Measurements from ENCODE around the gene EGFLAM.

EGFLAM gene

DNA sequence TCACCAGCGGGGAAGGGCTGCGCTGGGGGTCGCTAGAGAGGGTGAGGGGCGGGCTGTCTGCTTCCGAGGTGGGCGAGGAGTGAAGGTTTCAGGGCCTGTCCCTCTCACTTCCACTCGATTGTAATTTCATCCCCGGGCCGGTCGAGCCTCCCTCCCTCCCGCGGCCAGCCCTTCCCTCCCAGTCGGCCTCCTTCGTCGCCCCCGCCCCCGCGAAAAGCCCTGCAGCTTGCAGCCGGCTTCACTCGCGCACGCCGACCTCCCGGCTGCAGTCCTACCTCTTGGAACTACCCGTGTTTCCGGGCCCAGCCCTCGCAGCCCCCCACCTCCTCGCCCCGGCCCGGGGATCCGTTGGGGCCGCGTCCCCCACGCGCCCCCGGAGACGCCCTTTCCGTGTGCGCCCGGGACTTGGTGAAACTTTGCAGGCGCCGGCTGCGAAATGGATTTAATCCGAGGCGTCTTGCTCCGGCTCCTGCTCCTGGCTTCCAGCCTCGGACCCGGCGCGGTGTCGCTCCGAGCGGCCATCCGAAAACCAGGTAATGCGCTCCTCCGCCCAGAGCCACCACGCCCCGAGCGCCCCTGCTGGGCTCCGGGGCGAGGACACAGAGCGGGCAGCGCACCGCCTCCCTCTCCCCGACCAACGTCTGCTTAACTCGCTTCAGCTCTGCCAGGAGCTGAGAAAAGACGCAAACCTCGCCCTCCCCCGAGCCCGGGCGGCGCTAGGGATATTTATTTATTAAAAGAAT is at the start of gene EGFLAM:
EGFLAM (plus strand) TSS at position 241 of the 743 bp plus-strand sequence; CDS start at position 437, 196 bp downstream.
- DNase-seq (ENCODE audit: low spot score) = no peak

DNA sequence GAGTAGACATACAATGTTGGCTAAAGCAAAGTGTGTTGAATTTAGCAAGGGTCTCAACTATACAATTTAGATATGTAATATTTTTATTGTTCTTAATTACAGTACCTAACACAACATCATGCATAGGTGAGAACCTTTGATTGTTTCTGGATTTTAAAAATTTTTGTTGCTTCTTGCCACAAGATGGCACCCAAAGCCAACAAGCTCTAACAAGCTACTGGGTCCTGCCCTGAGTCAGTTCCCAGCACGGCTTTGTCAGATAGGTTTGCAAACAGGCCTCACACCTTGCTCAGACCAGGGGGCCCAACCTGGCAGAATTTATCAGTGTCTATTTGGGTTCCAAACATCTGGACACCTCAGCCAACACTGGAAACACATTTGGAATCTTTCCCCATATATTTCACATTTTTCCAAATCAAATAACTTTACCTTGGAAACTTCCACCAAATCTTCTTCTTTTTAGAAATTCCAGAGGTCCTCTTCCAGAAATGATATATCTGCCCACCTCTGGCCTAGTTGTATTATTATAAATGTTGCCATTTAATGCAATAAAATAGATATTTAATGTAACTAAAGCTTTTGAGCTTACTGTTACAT is 49.5 kb upstream of the EGFLAM start:
- DNase-seq (ENCODE audit: low spot score) = peak; percentile 61

DNA sequence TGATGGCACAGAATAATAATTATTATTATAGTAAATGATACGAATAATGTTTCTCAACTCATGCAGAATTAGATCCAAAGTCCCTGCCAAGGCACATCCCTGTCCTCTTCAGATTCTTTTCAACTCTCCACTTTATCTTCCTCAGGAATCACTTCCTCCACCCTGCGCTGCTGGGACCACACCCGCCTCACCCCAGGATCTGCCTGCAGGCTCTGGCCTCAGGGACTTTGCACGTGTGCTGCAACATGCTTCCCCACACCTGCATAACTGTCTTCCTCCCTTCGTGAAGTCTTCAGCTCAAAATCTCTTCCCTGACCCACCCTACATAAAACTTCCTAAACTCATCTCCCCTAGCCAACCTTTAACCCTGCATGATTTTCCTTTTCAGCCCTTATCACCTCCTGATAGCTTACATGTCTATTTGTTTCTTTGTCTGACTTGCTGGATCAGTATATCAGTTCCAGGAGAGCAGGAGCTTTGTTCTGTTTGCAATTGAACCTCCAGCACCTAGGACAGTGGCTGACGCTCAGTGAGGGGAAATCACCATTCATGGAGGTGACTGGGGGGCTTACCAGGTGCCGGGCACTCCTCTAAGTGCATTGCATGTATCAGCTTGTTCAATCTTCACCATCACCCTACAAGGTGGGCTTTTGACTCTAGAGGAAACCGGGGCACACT is 47.5 kb upstream of the EGFLAM start:
- no peak for DNase-seq (ENCODE audit: low spot score)

GRCh38 chr5:38211354-38211710 is 47.0 kb upstream of the EGFLAM start:
- no peak for DNase-seq (ENCODE audit: low spot score)

GRCh38 chr5:38212307-38212706 is 46.1 kb upstream of the EGFLAM start:
- DNase-seq (ENCODE audit: low spot score) = no peak

- DNase-seq (ENCODE audit: low spot score) = no peak
Observed at GRCh38 chr5:38226091-38226490, 32.3 kb upstream of the EGFLAM start.

GRCh38 chr5:38228914-38229313 is 29.4 kb upstream of the EGFLAM start:
- no peak for DNase-seq (ENCODE audit: low spot score)

DNA sequence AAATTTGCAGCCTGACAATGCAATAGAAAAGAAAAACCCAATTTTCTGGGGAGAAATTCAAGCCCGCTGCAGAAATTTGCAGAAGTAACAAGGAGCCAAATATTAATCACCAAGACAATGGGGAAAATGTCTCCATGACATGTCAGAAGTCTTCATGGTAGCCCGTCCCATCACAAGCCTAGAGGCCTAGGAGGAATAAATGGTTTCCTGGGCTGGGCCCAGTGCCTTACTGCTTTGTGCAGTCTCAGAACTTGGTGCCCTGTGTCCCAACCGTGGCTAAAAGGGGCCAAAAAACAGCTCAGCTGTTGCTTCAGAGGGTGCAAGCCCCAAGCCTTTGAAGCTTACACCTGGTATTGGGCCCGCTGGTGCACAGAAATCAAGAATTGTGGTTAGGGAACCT is 23.6 kb upstream of the EGFLAM start:
- DNase-seq (ENCODE audit: low spot score) = no peak

DNA sequence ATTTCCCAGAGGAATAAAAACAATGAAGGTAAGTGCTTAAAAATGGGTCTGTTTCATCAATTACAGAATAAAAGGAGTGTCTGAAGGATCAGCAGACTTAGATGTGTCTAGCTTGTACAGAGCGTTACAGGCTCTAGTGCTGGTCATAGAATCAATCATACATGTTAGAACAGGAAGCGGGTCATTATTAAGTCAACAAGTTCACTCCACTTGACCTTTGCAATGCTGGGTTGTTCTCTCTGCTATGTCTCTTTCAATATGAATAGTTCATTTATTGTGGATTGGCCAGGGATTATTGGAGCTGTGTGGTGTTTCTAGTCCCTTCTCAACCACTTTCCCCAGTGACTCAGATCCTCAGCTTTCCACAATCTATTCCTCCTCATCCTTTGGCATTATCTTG is 20.7 kb upstream of the EGFLAM start:
- no peak for DNase-seq (ENCODE audit: low spot score)

GRCh38 chr5:38240212-38240611 is 18.1 kb upstream of the EGFLAM start:
- no peak for DNase-seq (ENCODE audit: low spot score)

GRCh38 chr5:38241655-38242054 is 16.7 kb upstream of the EGFLAM start:
- no peak for DNase-seq (ENCODE audit: low spot score)

- DNase-seq (ENCODE audit: low spot score) = no peak
Observed at GRCh38 chr5:38245307-38245706, 13.1 kb upstream of the EGFLAM start.

DNA sequence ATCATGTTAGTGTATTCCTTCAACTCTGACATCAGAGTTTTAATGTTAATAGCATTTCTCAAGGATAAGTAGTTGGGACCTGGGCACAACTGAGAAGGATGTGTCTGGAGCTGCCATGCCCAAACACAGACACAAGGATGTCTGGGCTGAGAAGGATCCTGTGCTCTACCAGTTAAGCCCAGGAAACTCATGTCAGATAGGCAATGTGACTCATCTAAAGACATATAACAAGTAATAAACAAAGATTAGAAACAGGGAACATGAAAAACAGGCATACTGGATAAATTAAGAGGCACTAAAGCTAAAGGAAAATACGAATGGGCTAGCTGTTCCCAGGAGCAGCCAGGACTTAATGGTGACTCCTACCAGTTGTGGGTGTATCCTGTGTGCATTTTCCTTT is 9.1 kb upstream of the EGFLAM start:
- DNase-seq (ENCODE audit: low spot score) = no peak

DNA sequence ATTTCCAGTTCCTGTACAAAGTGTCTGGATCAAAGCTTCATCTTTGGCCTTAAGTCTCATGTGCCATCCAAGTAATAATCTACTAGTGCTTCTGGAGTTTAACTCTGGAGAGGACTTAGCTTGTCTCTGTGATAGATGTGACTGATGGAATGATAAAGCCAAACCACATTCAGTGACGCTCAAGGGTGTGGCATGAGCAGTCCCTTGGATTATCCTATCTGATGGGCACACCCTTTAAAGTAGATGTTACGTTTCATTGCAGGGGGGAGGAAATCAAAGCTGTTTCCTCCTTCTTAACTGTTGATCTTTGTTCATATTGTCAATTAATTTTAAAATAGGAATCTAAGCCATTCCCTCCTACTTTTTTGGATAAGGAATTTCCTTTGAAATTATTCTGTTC is 8.5 kb upstream of the EGFLAM start:
- DNase-seq (ENCODE audit: low spot score) = no peak

- DNase-seq (ENCODE audit: low spot score) = no peak
Observed at GRCh38 chr5:38250763-38251448, 7.5 kb upstream of the EGFLAM start.

GRCh38 chr5:38253759-38254158 is 4.6 kb upstream of the EGFLAM start:
- no peak for DNase-seq (ENCODE audit: low spot score)

DNA sequence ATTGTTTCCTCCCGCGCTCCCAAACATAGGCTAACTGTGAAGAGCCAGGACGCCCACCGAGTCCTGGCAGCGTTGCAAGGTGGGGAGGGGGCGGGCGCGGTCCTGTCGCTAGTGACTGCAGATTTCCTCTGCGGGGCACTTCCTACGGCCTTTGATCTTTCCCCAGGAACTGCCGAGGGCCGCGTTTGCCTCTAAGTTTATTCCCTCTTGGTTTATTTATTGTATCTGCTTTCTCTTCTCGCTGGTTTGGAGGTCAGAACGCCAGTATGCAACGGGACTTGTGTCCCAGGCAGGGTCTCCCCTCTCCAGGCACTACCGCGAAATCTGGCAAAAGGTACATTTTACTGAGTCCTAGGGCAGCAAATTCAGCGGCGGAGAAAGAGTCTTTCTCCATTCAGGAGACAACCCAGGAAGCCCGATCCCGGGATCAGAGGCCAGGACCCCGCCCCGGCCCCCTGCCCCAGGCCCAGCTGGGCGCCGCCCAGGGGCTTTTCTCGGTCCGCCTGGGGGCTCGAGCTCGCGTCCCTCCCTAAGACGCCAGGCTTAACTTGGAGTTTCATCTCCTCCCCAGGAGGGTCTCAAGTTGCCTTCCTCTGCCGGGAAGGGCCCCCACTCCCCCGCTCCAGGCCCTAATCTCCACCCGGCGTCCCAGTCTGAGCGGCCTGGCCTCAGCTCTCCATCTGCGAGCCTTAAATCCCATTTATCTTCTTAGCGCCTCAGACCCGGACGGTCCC is 884 bp upstream of the EGFLAM start:
- no peak for DNase-seq (ENCODE audit: low spot score)

DNA sequence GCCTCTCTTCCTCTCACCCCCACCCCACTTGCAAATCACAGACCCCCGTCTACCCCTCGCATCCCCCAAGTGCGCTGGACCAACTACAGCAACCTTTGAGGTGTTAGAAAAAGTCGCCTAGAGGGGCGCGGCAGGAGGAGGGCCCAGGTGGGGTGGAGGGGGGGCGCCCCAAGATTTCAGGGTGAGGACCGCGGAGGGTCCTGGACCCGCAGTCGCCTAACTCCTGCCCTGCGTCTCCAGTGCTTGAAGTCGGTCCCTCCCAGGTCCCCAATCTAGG is 379 bp upstream of the EGFLAM start:
- no peak for DNase-seq (ENCODE audit: low spot score)

GRCh38 chr5:38259062-38259808 is 876 bp downstream of the EGFLAM start:
- no peak for DNase-seq (ENCODE audit: low spot score)

DNA sequence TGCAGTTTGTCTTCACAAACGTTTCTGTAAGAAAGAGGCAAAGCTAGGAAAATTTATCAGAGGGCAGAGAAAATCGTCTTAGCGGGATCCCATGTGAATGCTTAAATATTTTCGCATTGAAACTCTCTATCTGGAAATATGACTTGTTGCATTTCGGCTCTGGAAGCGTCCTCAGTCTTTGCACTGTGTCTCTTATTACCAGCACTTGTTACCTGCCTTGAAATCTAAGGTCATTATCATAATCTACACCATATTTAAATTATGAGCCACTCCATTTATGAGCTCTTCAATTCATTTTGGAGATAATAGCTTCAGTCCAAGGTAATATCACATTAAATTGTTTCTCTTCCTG is 1.4 kb downstream of the EGFLAM start:
- no peak for DNase-seq (ENCODE audit: low spot score)

- no peak for DNase-seq (ENCODE audit: low spot score)
Observed at GRCh38 chr5:38263983-38264382, 5.6 kb downstream of the EGFLAM start.

Data from pons (tissue), 1 donor.